ENCODE results near the gene TXNL4A. TPM values are rescaled to one million over a fixed set of nuclear protein-coding genes. Genes with fewer than 3 reads are reported as not detected.

TXNL4A gene
- total and polyA plus RNA-seq, 4 donors = 18.0 to 86.2 (median 32.8) TPM

DNA sequence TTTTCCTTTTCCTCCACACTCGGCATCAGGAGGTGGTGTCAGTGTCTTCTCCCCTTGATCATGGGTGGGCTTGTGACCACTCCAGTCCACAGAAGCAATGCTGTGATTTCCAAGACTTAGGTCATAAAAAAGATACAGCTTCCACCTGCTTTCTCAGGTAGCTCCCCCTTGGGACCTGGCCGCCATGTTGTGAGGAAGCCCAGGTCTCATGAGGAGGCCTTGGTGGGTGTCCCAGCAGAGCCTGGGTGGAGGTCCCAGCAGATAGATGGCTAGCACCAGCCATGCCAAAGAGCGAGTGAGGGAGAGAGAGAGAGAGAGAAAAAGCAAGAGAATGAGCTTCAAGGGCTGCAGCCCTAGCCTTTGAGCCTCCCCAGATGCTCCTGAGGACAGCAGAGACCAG lies 52.9 kb downstream of the TXNL4A start:
- H3K9me3 ChIP-seq (ENCODE audit: control insufficient read depth in 4 of 4, low read length in 3 of 4) = no peaks in the 10 kb centered on the region
- peaks cover 22 to 68% (median 60%) of the 10 kb centered on the region in 4 donors for H3K4me1 ChIP-seq (ENCODE audit: control insufficient read depth in 4 of 4, insufficient read depth in 4 of 4, low read length in 3 of 4)
- H3K27ac ChIP-seq (ENCODE audit: low read depth in 1 of 2, low read length in 2 of 2) = peak overlapping the region; percentile 65 to 86
- TF ChIP-seq JUND (IDR thresholded peaks at IDR 0.05) (no peak), NR2F2 (IDR thresholded peaks at IDR 0.05) (no peak), HNF4A (conservative IDR thresholded peaks at IDR 0.05) (no peak), TAF1 (conservative IDR thresholded peaks at IDR 0.05) (no peak), FOXA2 (IDR thresholded peaks at IDR 0.05) (no peak), SP1 (IDR thresholded peaks at IDR 0.05) (no peak)
- TF ChIP-seq, protein P1, sequence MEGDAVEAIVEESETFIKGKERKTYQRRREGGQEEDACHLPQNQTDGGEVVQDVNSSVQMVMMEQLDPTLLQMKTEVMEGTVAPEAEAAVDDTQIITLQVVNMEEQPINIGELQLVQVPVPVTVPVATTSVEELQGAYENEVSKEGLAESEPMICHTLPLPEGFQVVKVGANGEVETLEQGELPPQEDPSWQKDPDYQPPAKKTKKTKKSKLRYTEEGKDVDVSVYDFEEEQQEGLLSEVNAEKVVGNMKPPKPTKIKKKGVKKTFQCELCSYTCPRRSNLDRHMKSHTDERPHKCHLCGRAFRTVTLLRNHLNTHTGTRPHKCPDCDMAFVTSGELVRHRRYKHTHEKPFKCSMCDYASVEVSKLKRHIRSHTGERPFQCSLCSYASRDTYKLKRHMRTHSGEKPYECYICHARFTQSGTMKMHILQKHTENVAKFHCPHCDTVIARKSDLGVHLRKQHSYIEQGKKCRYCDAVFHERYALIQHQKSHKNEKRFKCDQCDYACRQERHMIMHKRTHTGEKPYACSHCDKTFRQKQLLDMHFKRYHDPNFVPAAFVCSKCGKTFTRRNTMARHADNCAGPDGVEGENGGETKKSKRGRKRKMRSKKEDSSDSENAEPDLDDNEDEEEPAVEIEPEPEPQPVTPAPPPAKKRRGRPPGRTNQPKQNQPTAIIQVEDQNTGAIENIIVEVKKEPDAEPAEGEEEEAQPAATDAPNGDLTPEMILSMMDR (IDR thresholded peaks at IDR 0.05; ENCODE audit: low read depth, low read length, missing input control) = no peak
- TF ChIP-seq, protein P2, sequence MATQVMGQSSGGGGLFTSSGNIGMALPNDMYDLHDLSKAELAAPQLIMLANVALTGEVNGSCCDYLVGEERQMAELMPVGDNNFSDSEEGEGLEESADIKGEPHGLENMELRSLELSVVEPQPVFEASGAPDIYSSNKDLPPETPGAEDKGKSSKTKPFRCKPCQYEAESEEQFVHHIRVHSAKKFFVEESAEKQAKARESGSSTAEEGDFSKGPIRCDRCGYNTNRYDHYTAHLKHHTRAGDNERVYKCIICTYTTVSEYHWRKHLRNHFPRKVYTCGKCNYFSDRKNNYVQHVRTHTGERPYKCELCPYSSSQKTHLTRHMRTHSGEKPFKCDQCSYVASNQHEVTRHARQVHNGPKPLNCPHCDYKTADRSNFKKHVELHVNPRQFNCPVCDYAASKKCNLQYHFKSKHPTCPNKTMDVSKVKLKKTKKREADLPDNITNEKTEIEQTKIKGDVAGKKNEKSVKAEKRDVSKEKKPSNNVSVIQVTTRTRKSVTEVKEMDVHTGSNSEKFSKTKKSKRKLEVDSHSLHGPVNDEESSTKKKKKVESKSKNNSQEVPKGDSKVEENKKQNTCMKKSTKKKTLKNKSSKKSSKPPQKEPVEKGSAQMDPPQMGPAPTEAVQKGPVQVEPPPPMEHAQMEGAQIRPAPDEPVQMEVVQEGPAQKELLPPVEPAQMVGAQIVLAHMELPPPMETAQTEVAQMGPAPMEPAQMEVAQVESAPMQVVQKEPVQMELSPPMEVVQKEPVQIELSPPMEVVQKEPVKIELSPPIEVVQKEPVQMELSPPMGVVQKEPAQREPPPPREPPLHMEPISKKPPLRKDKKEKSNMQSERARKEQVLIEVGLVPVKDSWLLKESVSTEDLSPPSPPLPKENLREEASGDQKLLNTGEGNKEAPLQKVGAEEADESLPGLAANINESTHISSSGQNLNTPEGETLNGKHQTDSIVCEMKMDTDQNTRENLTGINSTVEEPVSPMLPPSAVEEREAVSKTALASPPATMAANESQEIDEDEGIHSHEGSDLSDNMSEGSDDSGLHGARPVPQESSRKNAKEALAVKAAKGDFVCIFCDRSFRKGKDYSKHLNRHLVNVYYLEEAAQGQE (IDR thresholded peaks at IDR 0.05) = no peak
- H3K27me3 ChIP-seq (ENCODE audit: control insufficient read depth in 4 of 4, insufficient read depth in 4 of 4, low read length in 3 of 4) = no peaks in the 10 kb centered on the region
- 95% methylated on average over 3 of the region's 3 CpGs for WGBS
- no peak for DNase-seq (ENCODE audit: low spot score)
- H3K36me3 ChIP-seq (ENCODE audit: control insufficient read depth in 4 of 4, insufficient read depth in 3 of 4, low read depth in 1 of 4, low read length in 3 of 4) = peaks cover 3 to 5% (median 3%) of the 10 kb centered on the region in 4 donors
- no peak overlapping the region for H3K9ac ChIP-seq (ENCODE audit: low read depth in 1 of 2, low read length in 2 of 2)
- H3K4me3 ChIP-seq (ENCODE audit: low read depth in 1 of 3, low read length in 3 of 3) = no peak overlapping the region

DNA sequence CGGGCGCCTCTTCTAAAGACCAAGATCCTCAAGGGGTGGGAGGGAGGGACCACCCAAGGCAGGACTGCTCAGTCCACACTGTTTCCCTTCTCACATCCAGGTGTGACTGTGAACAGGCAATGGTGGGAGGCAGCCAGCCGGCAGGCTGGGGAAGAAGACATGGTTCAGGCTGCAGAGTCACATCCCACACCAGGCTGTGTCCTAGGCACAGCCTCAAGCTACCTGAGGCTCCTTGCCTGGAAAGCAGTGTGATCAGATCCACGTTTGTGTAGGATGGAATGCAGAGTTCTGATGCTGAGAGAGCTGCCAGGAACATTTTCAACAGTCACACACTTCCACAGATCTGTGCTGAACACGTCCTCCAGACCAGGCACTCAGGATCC lies 53.3 kb downstream of the TXNL4A start:
- Histone ChIP-seq H3K27me3 (ENCODE audit: control insufficient read depth in 4 of 4, insufficient read depth in 4 of 4, low read length in 3 of 4) (no peaks in the 10 kb centered on the region), H3K36me3 (ENCODE audit: control insufficient read depth in 4 of 4, insufficient read depth in 3 of 4, low read depth in 1 of 4, low read length in 3 of 4) (peaks cover 3 to 6% (median 4%) of the 10 kb centered on the region in 4 donors), H3K4me1 (ENCODE audit: control insufficient read depth in 4 of 4, insufficient read depth in 4 of 4, low read length in 3 of 4) (peaks cover 22 to 65% (median 58%) of the 10 kb centered on the region in 4 donors), H3K4me3 (ENCODE audit: low read depth in 1 of 3, low read length in 3 of 3) (peak overlapping the region in 1 of 3 donors; percentile 24), H3K9me3 (ENCODE audit: control insufficient read depth in 4 of 4, low read length in 3 of 4) (peaks cover 0 to 2% (median 0%) of the 10 kb centered on the region in 4 donors), H3K9ac (ENCODE audit: low read depth in 1 of 2, low read length in 2 of 2) (peak overlapping the region in 1 of 2 donors; percentile 34), H3K27ac (ENCODE audit: low read depth in 1 of 2, low read length in 2 of 2) (peak overlapping the region; percentile 65 to 86)
- no peak for TF ChIP-seq NR2F2 (IDR thresholded peaks at IDR 0.05)
- TF ChIP-seq JUND (IDR thresholded peaks at IDR 0.05) = no peak
- no peak for TF ChIP-seq GABPA (IDR thresholded peaks at IDR 0.05 in 1 of 2, conservative IDR thresholded peaks at IDR 0.05 in 1 of 2)
- no peak for TF ChIP-seq FOXA1 (IDR thresholded peaks at IDR 0.05)
- TF ChIP-seq, protein P3, sequence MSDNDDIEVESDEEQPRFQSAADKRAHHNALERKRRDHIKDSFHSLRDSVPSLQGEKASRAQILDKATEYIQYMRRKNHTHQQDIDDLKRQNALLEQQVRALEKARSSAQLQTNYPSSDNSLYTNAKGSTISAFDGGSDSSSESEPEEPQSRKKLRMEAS (IDR thresholded peaks at IDR 0.05) = no peak
- TF ChIP-seq, protein P2 (IDR thresholded peaks at IDR 0.05) = no peak
- TF ChIP-seq, protein P4, sequence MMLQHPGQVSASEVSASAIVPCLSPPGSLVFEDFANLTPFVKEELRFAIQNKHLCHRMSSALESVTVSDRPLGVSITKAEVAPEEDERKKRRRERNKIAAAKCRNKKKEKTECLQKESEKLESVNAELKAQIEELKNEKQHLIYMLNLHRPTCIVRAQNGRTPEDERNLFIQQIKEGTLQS (IDR thresholded peaks at IDR 0.05) = no peak
- TF ChIP-seq YY1 (IDR thresholded peaks at IDR 0.05) = no peak
- DNase-seq (ENCODE audit: low spot score) = no peak
- WGBS = 50% methylated on average over 5 of the region's 5 CpGs

Data from liver (tissue), 9 donors.